Glomerular visceral epithelial cell (primary cell): ENCODE measurements around the gene ZNF667.

ENCODE experiments used
- DNase-seq: peaks from one replicate; pipeline ENCODE4 v3.0.0-alpha.2; 2016; ENCODE audit errors: extremely low spot score

Gene ZNF667

GRCh38 chr19:56476651-56477428, at the start of gene ZNF667:
ZNF667 (minus strand) TSS chr19:56477345; CDS start chr19:56462370, 14,975 bp downstream.
- DNase-seq: peak; percentile 58

- no peak for DNase-seq
These were observed 48.2 kb upstream of the ZNF667 start for GRCh38 chr19:56525214-56525860.

GRCh38 chr19:56508290-56508778, 31.2 kb upstream of the ZNF667 start:
- no peak for DNase-seq

- peak; percentile 83 for DNase-seq
These were observed 30.5 kb upstream of the ZNF667 start, which contains the start of gene ZNF471 for GRCh38 chr19:56507446-56508289. ZNF471 (plus strand) TSS chr19:56507855; CDS start chr19:56511572, 3,717 bp downstream.

- DNase-seq: no peak
These were observed 27.4 kb upstream of the ZNF667 start for GRCh38 chr19:56504581-56504980.

- DNase-seq: no peak
These were observed 14.3 kb upstream of the ZNF667 start for GRCh38 chr19:56491399-56491798.

GRCh38 chr19:56477429-56478338, 539 bp upstream of the ZNF667 start:
- peak; percentile 83 for DNase-seq

- DNase-seq: no peak
These were observed 1.1 kb downstream of the ZNF667 start for GRCh38 chr19:56476093-56476492.

GRCh38 chr19:56474308-56474707, 2.8 kb downstream of the ZNF667 start:
- no peak for DNase-seq

GRCh38 chr19:56441206-56441792, 35.8 kb downstream of the ZNF667 start:
- no peak for DNase-seq

GRCh38 chr19:56423985-56424353, 53.2 kb downstream of the ZNF667 start:
- no peak for DNase-seq

- DNase-seq: no peak
These were observed 53.7 kb downstream of the ZNF667 start for GRCh38 chr19:56423276-56423984.

- no peak for DNase-seq
These were observed 72.1 kb downstream of the ZNF667 start for GRCh38 chr19:56405062-56405461.

GRCh38 chr19:56404705-56405056, 72.5 kb downstream of the ZNF667 start:
- DNase-seq: no peak

GRCh38 chr19:56403764-56404704, 73.1 kb downstream of the ZNF667 start, which contains the start of gene ZNF583:
ZNF583 (plus strand) TSS chr19:56404332; CDS start chr19:56407115, 2,783 bp downstream.
- peak; percentile 83 for DNase-seq

GRCh38 chr19:56403261-56403660, 73.9 kb downstream of the ZNF667 start:
- no peak for DNase-seq

- DNase-seq: no peak
These were observed 76.7 kb downstream of the ZNF667 start for GRCh38 chr19:56400485-56400884.

- no peak for DNase-seq
These were observed 78.3 kb downstream of the ZNF667 start for GRCh38 chr19:56398809-56399208.
